Testis (tissue), 3 donors: ENCODE measurements around the gene QPCTL. TPM values are rescaled to one million over a fixed set of nuclear protein-coding genes. Genes with fewer than 3 reads are reported as not detected.
"Not testable (repeated sequence)": the region's sequence is repeated elsewhere in the genome, so short reads cannot be mapped to it uniquely, and the experiment has no call there.

Experiments used
- DNase-seq: peaks from one replicate; pipeline ENCODE4 v3.0.0-alpha.2; 2019
- H3K27ac ChIP-seq, 2 donors: fragments of 200-600 bp; sonication (generic); one replicate each; pipeline ENCODE4 v1.5.1; 2019
- H3K27me3 ChIP-seq: fragments of 200-600 bp; sonication (generic); one replicate; pipeline ENCODE4 v1.5.1; 2019
- H3K36me3 ChIP-seq: fragments of 200-600 bp; sonication (generic); one replicate; pipeline ENCODE4 v1.5.1; 2017; ENCODE audit warnings: low read depth; ENCODE audit errors: missing control alignments
- H3K4me1 ChIP-seq: fragments of 200-600 bp; sonication (generic); one replicate; pipeline ENCODE4 v1.5.1; 2019
- H3K4me3 ChIP-seq, 2 donors: fragments of 200-600 bp; sonication (generic); one replicate each; pipeline ENCODE4 v1.5.1; 2017 to 2019
- H3K9me3 ChIP-seq: fragments of 200-600 bp; sonication (generic); one replicate; pipeline ENCODE4 v1.5.1; 2017
- CTCF ChIP-seq, 3 experiments: fragments of 450-650 bp in 2 of 3; fragments of 200-600 bp in 1 of 3; sonication (generic) in 1 of 3; IDR thresholded peaks; one replicate each; pipeline ENCODE4 v1.5.1; 2016 to 2019; ENCODE audit warnings: antibody characterized with exemption in 3 of 3, mild to moderate bottlenecking in 2 of 3, moderate library complexity in 1 of 3
- POLR2A ChIP-seq: fragments of 450-650 bp; IDR thresholded peaks from one replicate; pipeline ENCODE4 v1.6.1; 2017; ENCODE audit warnings: antibody characterized with exemption, mild to moderate bottlenecking, moderate library complexity
- WGBS, 2 donors: methylation state at CpG; one replicate each; pipeline ENCODE4 v1.1.5; 2018; 5-methylcytosine and 5-hydroxymethylcytosine counted together
- intact Hi-C: fragments of 100-400 bp; cut with DNase I; formaldehyde crosslinking; loops from one replicate; pipeline ENCODE4 v1.15.1; 2023; ENCODE audit warnings: low total_unique reads
- polyA plus RNA-seq: library from polyadenylated mRNA; stranded (reverse); fragments of 350-450 nt; fragmentation: Illumina TruSeq; extraction: RNeasy Lipid Tissue Mini Kit (QIAGEN cat#74804); gene quantifications from one replicate; pipeline ENCODE4 v1.2.3, GENCODE V29; 2014; ENCODE audit warnings: low read depth, low replicate concordance; ENCODE audit not compliant: insufficient read depth
- total RNA-seq, 2 donors: library from RNA; depleted of rRNA; stranded (reverse); fragments of >200 nt; gene quantifications; one replicate each; pipeline ENCODE4 v1.2.3, GENCODE V29; 2016

QPCTL gene
- total and polyA plus RNA-seq, 3 donors from 2014 or later: 3.5 to 6.9 (median 5.3) TPM

GRCh38 chr19:45716359-45717130 is 24.1 kb downstream of the QPCTL start:
- TF ChIP-seq CTCF (IDR thresholded peaks at IDR 0.05) (no peak), POLR2A (no peak)
- H3K4me1 ChIP-seq: peaks cover 9% of the 10 kb centered on the region
- peak overlapping the region; percentile 81 to 85 for H3K27ac ChIP-seq
- no peaks in the 10 kb centered on the region for H3K36me3 ChIP-seq
- peak; percentile 43 for DNase-seq
- WGBS, 2 donors: 1 to 2% methylated on average over 24 of the region's 24 CpGs
- intact Hi-C loops: no loop called here
- no peaks in the 10 kb centered on the region for H3K27me3 ChIP-seq
- no peaks in the 10 kb centered on the region for H3K9me3 ChIP-seq
- peak overlapping the region; percentile 51 to 80 for H3K4me3 ChIP-seq

- Histone ChIP-seq H3K9me3 (no peaks in the 10 kb centered on the region), H3K27me3 (no peaks in the 10 kb centered on the region), H3K27ac (peak overlapping the region; percentile 87 to 94), H3K4me3 (peak overlapping the region; percentile 51 to 80), H3K4me1 (peaks cover 9% of the 10 kb centered on the region), H3K36me3 (no peaks in the 10 kb centered on the region)
- no peak for TF ChIP-seq POLR2A
- TF ChIP-seq CTCF (IDR thresholded peaks at IDR 0.05): peak in 2 of 3 experiments; percentile 31 to 39
- intact Hi-C loops: no loop called here
- 0% methylated on average over 22 to 51 of the region's 51 CpGs for WGBS, 2 donors
- peak; percentile 99 for DNase-seq
Observed at GRCh38 chr19:45717131-45717982, 24.9 kb downstream of the QPCTL start.

- intact Hi-C loops: no loop called here
- no peaks in the 10 kb centered on the region for H3K9me3 ChIP-seq
- H3K36me3 ChIP-seq: no peaks in the 10 kb centered on the region
- TF ChIP-seq CTCF (IDR thresholded peaks at IDR 0.05) (no peak), POLR2A (no peak)
- no peaks in the 10 kb centered on the region for H3K27me3 ChIP-seq
- DNase-seq: peak; percentile 41
- H3K4me1 ChIP-seq: peaks cover 9% of the 10 kb centered on the region
- peak overlapping the region; percentile 87 to 94 for H3K27ac ChIP-seq
- H3K4me3 ChIP-seq: peak overlapping the region; percentile 51 to 80
- 46 to 51% methylated on average over 11 to 12 of the region's 12 CpGs for WGBS, 2 donors
Observed at GRCh38 chr19:45717983-45718650, 25.7 kb downstream of the QPCTL start.

GRCh38 chr19:45720065-45720464 is 27.6 kb downstream of the QPCTL start:
- H3K9me3 ChIP-seq, H3K36me3 ChIP-seq, H3K4me1 ChIP-seq, intact Hi-C loops, H3K4me3 ChIP-seq, H3K27ac ChIP-seq, H3K27me3 ChIP-seq, DNase-seq: not testable (repeated sequence)
- 95 to 98% methylated on average over 11 of the region's 11 CpGs for WGBS, 2 donors

GRCh38 chr19:45728683-45729082 is 36.2 kb downstream of the QPCTL start:
- H3K9me3 ChIP-seq, H3K36me3 ChIP-seq, H3K4me3 ChIP-seq, DNase-seq, H3K27me3 ChIP-seq, intact Hi-C loops: not testable (repeated sequence)
- Histone ChIP-seq H3K27ac (peak overlapping the region in 1 of 2 donors; percentile 78), H3K4me1 (peaks cover 19% of the 10 kb centered on the region)
- WGBS, 2 donors: 93 to 94% methylated on average over 18 of the region's 18 CpGs
